OCI-LY7 (cell line): ENCODE data around the gene TRIO. TPM values are rescaled to one million over a fixed set of nuclear protein-coding genes. Genes with fewer than 3 reads are reported as not detected.

ENCODE experiments used
- BruUV-seq: library from RNA; stranded (reverse); fragments of 400-500 nt; replicated peaks from 2 replicates; lab custom pipeline; 2021; lab: Mats Ljungman, UMichigan
- CTCF ChIA-PET: fragments of 300-600 bp; sonication (Branson Sonifier 250); formaldehyde crosslinking; loops from one replicate; lab custom pipeline; 2022; ENCODE audit warnings: antibody characterized with exemption; ENCODE audit not compliant: unreplicated experiment; lab: Charles Lee
- POLR2A ChIA-PET: fragments of 300-600 bp; sonication (Branson Sonifier 250); formaldehyde crosslinking; loops from one replicate; lab custom pipeline; 2022; ENCODE audit warnings: antibody characterized with exemption; lab: Charles Lee
- DNase-seq: peaks from one replicate; pipeline ENCODE4 v3.0.0-alpha.2; 2015; ENCODE audit warnings: low spot score
- H2AFZ ChIP-seq: fragments of 200-600 bp; sonication (generic), shearing (Covaris generic); 2 replicates; pipeline ENCODE4 v1.6.1; 2014; ENCODE audit warnings: mild to moderate bottlenecking, antibody characterized with exemption, low read length, moderate library complexity
- H3K27ac ChIP-seq: fragments of 200-600 bp; sonication (generic); 2 replicates; pipeline ENCODE4 v1.5.1; 2014; ENCODE audit warnings: mixed run types, low read depth, mild to moderate bottlenecking, moderate library complexity, low read length, inconsistent platforms; ENCODE audit not compliant: poor library complexity, severe bottlenecking
- H3K36me3 ChIP-seq: fragments of 200-600 bp; sonication (generic); 2 replicates; pipeline ENCODE4 v1.6.1; 2014; ENCODE audit warnings: mild to moderate bottlenecking, antibody characterized with exemption, low read length, moderate library complexity, mixed read lengths; ENCODE audit not compliant: insufficient read depth
- H3K4me1 ChIP-seq: fragments of 200-600 bp; sonication (generic); 2 replicates; pipeline ENCODE4 v1.5.1; 2014; ENCODE audit warnings: mild to moderate bottlenecking, low read length; ENCODE audit not compliant: insufficient read depth, poor library complexity, severe bottlenecking
- H3K4me2 ChIP-seq: fragments of 200-600 bp; sonication (generic); 2 replicates; pipeline ENCODE4 v1.6.1; 2014; ENCODE audit warnings: mild to moderate bottlenecking, low read length
- H3K4me3 ChIP-seq: fragments of 200-600 bp; sonication (generic); 2 replicates; pipeline ENCODE4 v1.5.1; 2014; ENCODE audit warnings: mild to moderate bottlenecking, low read depth, low read length; ENCODE audit not compliant: poor library complexity, severe bottlenecking
- H3K79me2 ChIP-seq: fragments of 200-600 bp; sonication (generic); 2 replicates; pipeline ENCODE4 v1.6.1; 2016; ENCODE audit warnings: low read depth, mild to moderate bottlenecking, low read length, moderate library complexity, mixed read lengths; ENCODE audit not compliant: insufficient read depth
- H3K9me2 ChIP-seq: fragments of 200-600 bp; sonication (generic); 2 replicates; pipeline ENCODE4 v1.6.1; 2016; ENCODE audit warnings: mild to moderate bottlenecking, low read length, mixed read lengths; ENCODE audit not compliant: insufficient read depth
- H3K9me3 ChIP-seq: fragments of 200-600 bp; sonication (generic); 2 replicates; pipeline ENCODE4 v1.6.1; 2014; ENCODE audit warnings: mild to moderate bottlenecking, mixed run types, low read length, mixed read lengths
- H4K20me1 ChIP-seq: fragments of 200-600 bp; sonication (generic); 2 replicates; pipeline ENCODE4 v1.6.1; 2014; ENCODE audit warnings: mild to moderate bottlenecking, antibody characterized with exemption, low read length, moderate library complexity, mixed read lengths; ENCODE audit not compliant: insufficient read depth
- EZH2phosphoT487 ChIP-seq: fragments of 200-600 bp; sonication (generic); IDR thresholded peaks from 2 replicates; pipeline ENCODE4 v1.6.1; 2018; ENCODE audit warnings: low read depth, borderline replicate concordance, mild to moderate bottlenecking, mixed run types, antibody characterized with exemption, low read length, moderate library complexity, mixed read lengths
- intact Hi-C: fragments of 100-400 bp; cut with micrococcal nuclease; formaldehyde crosslinking; loops from one replicate; pipeline ENCODE4 v1.10.0; 2022; ENCODE audit not compliant: unreplicated experiment
- total RNA-seq, 2 experiments: library from RNA; depleted of rRNA in 1 of 2; stranded (reverse); fragments of >200 nt in 1 of 2; shearing (Covaris generic) in 1 of 2; gene quantifications; 2 replicates each; pipeline ENCODE4 v1.2.3, GENCODE V29; 2014 to 2022
- TF ChIP-seq, protein P1 (sequence below): fragments of 200-600 bp; sonication (generic); conservative IDR thresholded peaks from 2 replicates; pipeline ENCODE4 v1.5.1; 2014; ENCODE audit warnings: mild to moderate bottlenecking, antibody characterized with exemption, low read length, moderate library complexity, mixed read lengths

The TRIO gene
- total RNA-seq, 2 experiments from 2014 or later: 35.8 to 55.1 TPM

DNA sequence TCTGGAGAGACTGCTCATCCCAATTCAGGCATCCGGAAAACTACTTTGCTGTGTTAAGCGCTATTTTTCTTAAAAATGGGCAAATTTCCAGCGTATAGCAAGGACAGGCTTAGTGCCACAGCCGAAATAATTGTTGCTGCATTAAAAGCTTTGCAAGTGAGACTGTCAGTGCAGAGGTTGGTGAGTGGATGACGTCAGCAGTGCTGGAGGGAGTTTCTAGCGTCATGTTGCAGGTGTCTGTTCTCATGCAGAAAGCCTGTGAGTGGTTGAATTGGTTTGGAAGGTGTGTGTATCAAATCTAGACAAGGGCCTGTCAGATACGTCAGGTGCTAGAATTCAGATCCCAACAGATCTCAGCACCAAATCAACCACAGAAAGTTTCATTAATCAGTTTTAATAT, 204.4 kb downstream of the TRIO start:
- TF ChIP-seq, protein P1, sequence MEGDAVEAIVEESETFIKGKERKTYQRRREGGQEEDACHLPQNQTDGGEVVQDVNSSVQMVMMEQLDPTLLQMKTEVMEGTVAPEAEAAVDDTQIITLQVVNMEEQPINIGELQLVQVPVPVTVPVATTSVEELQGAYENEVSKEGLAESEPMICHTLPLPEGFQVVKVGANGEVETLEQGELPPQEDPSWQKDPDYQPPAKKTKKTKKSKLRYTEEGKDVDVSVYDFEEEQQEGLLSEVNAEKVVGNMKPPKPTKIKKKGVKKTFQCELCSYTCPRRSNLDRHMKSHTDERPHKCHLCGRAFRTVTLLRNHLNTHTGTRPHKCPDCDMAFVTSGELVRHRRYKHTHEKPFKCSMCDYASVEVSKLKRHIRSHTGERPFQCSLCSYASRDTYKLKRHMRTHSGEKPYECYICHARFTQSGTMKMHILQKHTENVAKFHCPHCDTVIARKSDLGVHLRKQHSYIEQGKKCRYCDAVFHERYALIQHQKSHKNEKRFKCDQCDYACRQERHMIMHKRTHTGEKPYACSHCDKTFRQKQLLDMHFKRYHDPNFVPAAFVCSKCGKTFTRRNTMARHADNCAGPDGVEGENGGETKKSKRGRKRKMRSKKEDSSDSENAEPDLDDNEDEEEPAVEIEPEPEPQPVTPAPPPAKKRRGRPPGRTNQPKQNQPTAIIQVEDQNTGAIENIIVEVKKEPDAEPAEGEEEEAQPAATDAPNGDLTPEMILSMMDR: no peak
- TF ChIP-seq EZH2phosphoT487: no peak
- Histone ChIP-seq H2AFZ (no peak overlapping the region), H3K4me3 (no peak overlapping the region), H3K36me3 (no peaks in the 10 kb centered on the region), H3K27ac (no peak overlapping the region), H4K20me1 (peaks cover 7% of the 10 kb centered on the region; the same call in 1 of the 2 replicates), H3K9me3 (no peaks in the 10 kb centered on the region), H3K79me2 (no peaks in the 10 kb centered on the region), H3K4me1 (peaks cover 3% of the 10 kb centered on the region), H3K4me2 (no peak overlapping the region), H3K9me2 (no peaks in the 10 kb centered on the region)
- intact Hi-C loops: no loop called here
- POLR2A ChIA-PET: no interaction called here
- DNase-seq: no peak
- CTCF ChIA-PET: no interaction called here
- no TSS peak for BruUV-seq

DNA sequence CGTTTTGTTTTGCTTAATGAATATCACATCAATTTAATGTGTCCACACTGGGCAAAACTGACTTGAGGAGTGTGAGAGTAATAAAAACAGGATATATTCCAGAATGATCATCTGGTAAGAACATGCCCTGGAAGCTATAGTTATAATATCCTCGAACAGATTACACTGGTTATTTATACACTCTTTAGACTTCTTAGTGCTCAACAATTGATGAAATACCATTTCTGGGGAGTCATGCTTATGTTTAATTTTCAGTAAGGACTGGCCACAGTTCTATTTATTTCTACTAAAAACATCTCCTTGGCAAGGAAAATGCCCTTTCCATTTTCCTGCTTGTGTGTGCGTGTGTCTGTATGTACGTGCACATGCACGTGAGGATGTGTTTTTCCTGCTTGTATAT, 205.0 kb downstream of the TRIO start:
- ChIA-PET CTCF (no interaction called here), POLR2A (no interaction called here)
- H4K20me1 ChIP-seq: peaks cover 9% of the 10 kb centered on the region; the same call in 1 of the 2 replicates
- H3K4me2 ChIP-seq: no peak overlapping the region
- BruUV-seq: no TSS peak
- TF ChIP-seq EZH2phosphoT487: no peak
- TF ChIP-seq, protein P1: no peak
- intact Hi-C loops: no loop called here
- no peaks in the 10 kb centered on the region for H3K79me2 ChIP-seq
- H3K9me3 ChIP-seq: no peaks in the 10 kb centered on the region
- no peaks in the 10 kb centered on the region for H3K9me2 ChIP-seq
- no peak for DNase-seq
- H2AFZ ChIP-seq: no peak overlapping the region
- H3K36me3 ChIP-seq: no peaks in the 10 kb centered on the region
- no peaks in the 10 kb centered on the region for H3K4me1 ChIP-seq
- no peak overlapping the region for H3K4me3 ChIP-seq
- no peak overlapping the region for H3K27ac ChIP-seq

DNA sequence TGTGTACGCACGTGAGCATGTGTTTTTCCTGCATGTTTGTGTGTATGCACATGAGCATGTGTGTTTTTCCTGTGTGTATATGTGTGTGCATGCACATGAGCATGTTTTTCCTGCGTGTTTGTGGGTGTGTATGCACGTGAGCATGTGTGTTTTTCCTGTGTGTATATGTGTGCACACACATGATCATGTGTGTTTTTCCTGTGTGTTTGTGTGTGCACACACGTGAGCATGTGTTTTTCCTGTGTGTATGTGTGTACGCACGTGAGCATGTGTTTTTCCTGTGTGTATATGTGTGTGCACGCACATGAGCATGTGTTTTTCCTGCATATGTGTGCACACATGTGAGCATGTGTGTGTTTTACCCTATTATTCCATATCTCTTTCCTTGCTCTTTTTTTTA, 205.9 kb downstream of the TRIO start:
- no peaks in the 10 kb centered on the region for H3K4me1 ChIP-seq
- intact Hi-C loops: no loop called here
- no peaks in the 10 kb centered on the region for H3K36me3 ChIP-seq
- no TSS peak for BruUV-seq
- H4K20me1 ChIP-seq: peaks cover 9% of the 10 kb centered on the region; the same call in 1 of the 2 replicates
- H3K79me2 ChIP-seq: no peaks in the 10 kb centered on the region
- H3K9me2 ChIP-seq: no peaks in the 10 kb centered on the region
- no peak for DNase-seq
- no peak overlapping the region for H3K4me3 ChIP-seq
- POLR2A ChIA-PET: no interaction called here
- CTCF ChIA-PET: no interaction called here
- TF ChIP-seq, protein P1: no peak
- no peak for TF ChIP-seq EZH2phosphoT487
- H3K27ac ChIP-seq: no peak overlapping the region
- no peak overlapping the region for H3K4me2 ChIP-seq
- H2AFZ ChIP-seq: no peak overlapping the region
- H3K9me3 ChIP-seq: no peaks in the 10 kb centered on the region
